K562 (cell line): ENCODE data around the gene NOP10. TPM values are rescaled to one million over a fixed set of nuclear protein-coding genes. Genes with fewer than 3 reads are reported as not detected.

Experiments used
- ASH1L ChIP-seq: fragments of 450-650 bp; IDR thresholded peaks from 2 replicates; pipeline ENCODE4 v1.6.1; 2018; ENCODE audit warnings: borderline replicate concordance, mild to moderate bottlenecking, low read depth; ENCODE audit not compliant: partially characterized antibody
- BRCA1 ChIP-seq, 2 experiments: fragments of 450-650 bp in 1 of 2; sonication (generic) in 1 of 2; formaldehyde crosslinking in 1 of 2; IDR thresholded peaks; 2 replicates each; pipeline versions ENCODE4 v1.5.0 to v1.6.1; 2017 to 2020; ENCODE audit warnings: mild to moderate bottlenecking in 1 of 2, missing genetic modification reagents in 1 of 2
- CBX3 ChIP-seq, 2 experiments: IDR thresholded peaks; 1 replicate in 1 of 2; 2 replicates in 1 of 2; pipeline ENCODE4 v1.6.1; 2012; ENCODE audit warnings: inconsistent platforms in 2 of 2, low read length in 2 of 2, borderline replicate concordance in 1 of 2, control low read depth in 1 of 2
- CREB1 ChIP-seq, 2 experiments: sonication (generic) in 1 of 2; formaldehyde crosslinking in 1 of 2; IDR thresholded peaks; 2 replicates each; pipeline versions ENCODE4 v1.6.1 to v1.8.0; 2012 to 2022; ENCODE audit warnings: inconsistent platforms in 1 of 2, mild to moderate bottlenecking in 1 of 2, missing genetic modification reagents in 1 of 2, moderate library complexity in 1 of 2
- HINFP ChIP-seq: fragments of 450-650 bp; conservative IDR thresholded peaks from 2 replicates; pipeline ENCODE4 v1.6.1; 2016; ENCODE audit warnings: missing genetic modification characterization, low read depth, mild to moderate bottlenecking, control low read depth, missing compliant biosample characterization
- HNRNPK ChIP-seq: fragments of 200-400 bp; formaldehyde crosslinking; IDR thresholded peaks from one replicate; pipeline ENCODE4 v1.6.1; 2018; ENCODE audit warnings: mild to moderate bottlenecking, low read depth, low read length; ENCODE audit not compliant: poor library complexity, severe bottlenecking
- MLLT1 ChIP-seq, 2 experiments: fragments of 450-650 bp; IDR thresholded peaks; 2 replicates each; pipeline ENCODE4 v1.6.1; 2016
- NR0B1 ChIP-seq: fragments of 450-650 bp; IDR thresholded peaks from one replicate; pipeline ENCODE4 v1.6.1; 2018; ENCODE audit warnings: mild to moderate bottlenecking, moderate library complexity; ENCODE audit not compliant: partially characterized antibody
- SMC3 ChIP-seq: conservative IDR thresholded peaks from 2 replicates; pipeline ENCODE4 v1.6.1; 2011; ENCODE audit warnings: low read depth, low read length, improper control_type of control experiment; ENCODE audit not compliant: insufficient read depth
- SP1 ChIP-seq: sonication (generic); formaldehyde crosslinking; IDR thresholded peaks from 2 replicates; pipeline ENCODE4 v1.8.1; 2022; ENCODE audit warnings: mild to moderate bottlenecking, missing genetic modification reagents
- TFE3 ChIP-seq: fragments of 450-650 bp; formaldehyde crosslinking; IDR thresholded peaks from 2 replicates; pipeline ENCODE4 v1.4.0; 2020; ENCODE audit warnings: mild to moderate bottlenecking, mixed read lengths
- YBX1 ChIP-seq: fragments of 450-650 bp; IDR thresholded peaks from 2 replicates; pipeline ENCODE4 v1.7.1; 2016; ENCODE audit warnings: mild to moderate bottlenecking
- ZNF561 ChIP-seq: fragments of 450-650 bp; formaldehyde crosslinking; conservative IDR thresholded peaks from 2 replicates; pipeline ENCODE4 v1.4.0; 2020; ENCODE audit warnings: mild to moderate bottlenecking, moderate library complexity
- ZNF639 ChIP-seq, 2 experiments: fragments of 200-800 bp in 1 of 2; sonication (Bioruptor generic) in 1 of 2; sonication (generic) in 1 of 2; formaldehyde crosslinking in 1 of 2; IDR thresholded peaks in 1 of 2; conservative IDR thresholded peaks in 1 of 2; 2 replicates each; pipeline versions ENCODE4 v1.5.0 to v1.6.1; 2016 to 2020; ENCODE audit warnings: missing compliant biosample characterization in 1 of 2, missing genetic modification characterization in 1 of 2, missing genetic modification reagents in 1 of 2
- polyA plus RNA-seq, 8 experiments: library from polyadenylated mRNA; depleted of rRNA in 4 of 8; stranded (reverse) in 5 of 8; unstranded in 3 of 8; fragments of >200 nt; fragmentation: Nextera tagmentation in 2 of 8; fragmentation: Illumina TruSeq in 1 of 8; extraction: Ambion mirVana in 2 of 8; extraction: Trizol in 1 of 8; gene quantifications; 2 replicates each; pipeline versions ENCODE4 v1.2.1 to v1.2.3, GENCODE V29; 2011 to 2014; ENCODE audit warnings: inconsistent platforms in 1 of 8, missing spikeins in 1 of 8
- total RNA-seq, 7 experiments: library from RNA; depleted of rRNA in 6 of 7; stranded (reverse); fragments of >200 nt in 6 of 7; fragmentation: Illumina TruSeq in 2 of 7; extraction: Trizol in 2 of 7; gene quantifications; 2 replicates each; pipeline versions ENCODE4 v1.2.1 to v1.2.3, GENCODE V29; 2011 to 2021; ENCODE audit warnings: low replicate concordance in 1 of 7

NOP10 gene
- total and polyA plus RNA-seq, 9 of the 15 experiments (the other 6 are each of a cell fraction or from before 2014, with no cell fraction given), result 250 to 1,663 (median 449) TPM

GRCh38 chr15:34342737-34343575 lies at the start of gene NOP10, which contains the start of gene NUTM1 (continued):
- no peak for TF ChIP-seq BRCA1 (IDR thresholded peaks at IDR 0.05)
- no peak for TF ChIP-seq BRCA1 (CRISPR knock-in tag; IDR thresholded peaks at IDR 0.05)
- peak in 1 of 2 experiments; percentile 67; a peak in 1 of 4 replicates for TF ChIP-seq MLLT1 (IDR thresholded peaks at IDR 0.05)
- TF ChIP-seq ASH1L, result no peak
- peak; percentile 57 for TF ChIP-seq SMC3
- no peak for TF ChIP-seq ZNF561
- TF ChIP-seq TFE3 (CRISPR knock-in tag), result peak; percentile 94
- no peak for TF ChIP-seq YBX1
- peak; percentile 84 for TF ChIP-seq CREB1 (IDR thresholded peaks at IDR 0.05)
- TF ChIP-seq CREB1 (CRISPR knock-in tag; IDR thresholded peaks at IDR 0.05), result peak; percentile 83
- peak; percentile 83 for TF ChIP-seq SP1
- no peak; a peak in 1 of 4 replicates for TF ChIP-seq ZNF639 (CRISPR knock-in tag; conservative IDR thresholded peaks at IDR 0.05 in 1 of 2, IDR thresholded peaks at IDR 0.05 in 1 of 2)
- no peak for TF ChIP-seq HNRNPK
- TF ChIP-seq NR0B1, result no peak
- peak in 1 of 2 experiments; percentile 91; a peak in 2 of 3 replicates for TF ChIP-seq CBX3 (IDR thresholded peaks at IDR 0.05; ENCODE audit: borderline replicate concordance in 1 of 2, low read length in 2 of 2)
- peak; percentile 96 for TF ChIP-seq HINFP (tag)
